ENCODE data around the gene SOD3. TPM values are rescaled to one million over a fixed set of nuclear protein-coding genes. Genes with fewer than 3 reads are reported as not detected.

The SOD3 gene
- total RNA-seq, 1 experiment from 2014 or later = 4.1 TPM

- POLR2A ChIA-PET = interaction anchor here (0.8 kb wide), 1 partner anchor 106 kb away, joined by 3 read pairs; no protein-coding TSS in a partner anchor
- Mint-ChIP-seq H3K4me3 (peak overlapping the region; percentile 71), H3K27ac (no peak overlapping the region), H3K9me3 (no peaks in the 10 kb centered on the region), H3K27me3 (ENCODE audit: low read depth) (peaks cover 64% of the 10 kb centered on the region), H3K36me3 (no peaks in the 10 kb centered on the region), H3K4me1 (peaks cover 25% of the 10 kb centered on the region)
- CTCF ChIA-PET = interaction anchor here (1.3 to 2.2 kb wide), 5 partner anchors 9 to 329 kb away, joined by 3 to 7 read pairs (median 4); no protein-coding TSS in a partner anchor
- TF ChIP-seq TEAD4 (CRISPR knock-in tag; IDR thresholded peaks at IDR 0.05) (no peak), CBFB (CRISPR knock-in tag; IDR thresholded peaks at IDR 0.05; ENCODE audit: low read depth) (no peak), ZNF138 (CRISPR knock-in tag; conservative IDR thresholded peaks at IDR 0.05) (no peak), ZNF121 (CRISPR knock-in tag; IDR thresholded peaks at IDR 0.05) (no peak), MYBL2 (CRISPR knock-in tag; IDR thresholded peaks at IDR 0.05) (no peak), SOX15 (CRISPR knock-in tag; IDR thresholded peaks at IDR 0.05) (no peak), ZMAT4 (CRISPR knock-in tag; IDR thresholded peaks at IDR 0.05) (no peak), NFE2L1 (CRISPR knock-in tag; IDR thresholded peaks at IDR 0.05) (no peak), ZNF671 (CRISPR knock-in tag; IDR thresholded peaks at IDR 0.05) (no peak), SP1 (CRISPR knock-in tag; conservative IDR thresholded peaks at IDR 0.05) (no peak), ERG (CRISPR knock-in tag; IDR thresholded peaks at IDR 0.05) (no peak), FOXP1 (CRISPR knock-in tag; IDR thresholded peaks at IDR 0.05; ENCODE audit: borderline replicate concordance) (no peak), NR2C2 (CRISPR knock-in tag; IDR thresholded peaks at IDR 0.05) (no peak)
- TF ChIP-seq, protein P1, sequence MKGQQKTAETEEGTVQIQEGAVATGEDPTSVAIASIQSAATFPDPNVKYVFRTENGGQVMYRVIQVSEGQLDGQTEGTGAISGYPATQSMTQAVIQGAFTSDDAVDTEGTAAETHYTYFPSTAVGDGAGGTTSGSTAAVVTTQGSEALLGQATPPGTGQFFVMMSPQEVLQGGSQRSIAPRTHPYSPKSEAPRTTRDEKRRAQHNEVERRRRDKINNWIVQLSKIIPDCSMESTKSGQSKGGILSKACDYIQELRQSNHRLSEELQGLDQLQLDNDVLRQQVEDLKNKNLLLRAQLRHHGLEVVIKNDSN (CRISPR knock-in tag; IDR thresholded peaks at IDR 0.05) = no peak
- peak; percentile 15 for ATAC-seq
- DNase-seq (ENCODE audit: low spot score) = peak; percentile 27
These were observed 5.0 kb downstream of the SOD3 start for GRCh38 chr4:24800325-24800895.

DNA sequence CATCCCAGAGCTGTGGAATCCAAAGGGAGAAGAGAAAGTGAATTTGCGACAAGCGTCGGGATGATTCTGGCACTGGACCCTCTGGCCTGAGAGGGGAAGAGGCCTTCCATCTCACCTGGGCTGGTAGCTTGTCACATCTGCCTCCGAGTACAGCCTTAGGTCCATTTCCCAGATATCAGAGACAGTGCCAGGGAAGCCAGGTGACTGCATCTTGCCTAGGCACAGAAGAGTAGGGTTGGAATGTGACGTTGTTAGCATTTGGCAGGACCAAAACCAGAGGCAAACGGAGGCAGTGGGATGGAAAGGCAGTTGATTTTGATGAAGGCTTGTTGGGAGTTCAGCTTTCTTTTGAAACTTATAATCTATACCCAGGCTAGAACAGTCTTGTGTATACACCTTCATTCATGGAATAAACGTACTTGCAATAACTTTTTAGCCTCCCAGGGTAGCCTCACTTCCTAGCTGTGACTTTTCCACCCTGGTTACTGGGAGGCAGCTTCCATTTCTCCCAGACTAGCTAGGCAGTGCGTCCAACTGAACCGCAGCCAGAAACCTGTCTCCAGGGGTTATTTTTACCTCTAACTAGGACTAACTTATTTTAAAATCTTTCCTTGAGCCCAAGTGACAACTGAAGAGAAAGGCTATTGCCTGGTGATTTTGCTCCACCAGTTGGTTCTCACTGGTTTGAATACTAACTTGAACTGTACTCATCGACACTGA is 5.9 kb downstream of the SOD3 start:
- no peaks in the 10 kb centered on the region for H3K36me3 Mint-ChIP-seq
- TF ChIP-seq MLX (CRISPR knock-in tag; IDR thresholded peaks at IDR 0.05) = no peak
- CTCF ChIA-PET = interaction anchor here (1.3 to 2.2 kb wide), 5 partner anchors 8 to 330 kb away, joined by 3 to 7 read pairs (median 4); no protein-coding TSS in a partner anchor
- H3K9me3 Mint-ChIP-seq = no peaks in the 10 kb centered on the region
- peaks cover 27% of the 10 kb centered on the region for H3K4me1 Mint-ChIP-seq
- DNase-seq (ENCODE audit: low spot score) = no peak
- POLR2A ChIA-PET = no interaction called here
- H3K27ac Mint-ChIP-seq = no peak overlapping the region
- H3K4me3 Mint-ChIP-seq = peak overlapping the region; percentile 71
- peaks cover 57% of the 10 kb centered on the region for H3K27me3 Mint-ChIP-seq (ENCODE audit: low read depth)
- ATAC-seq = no peak

DNA sequence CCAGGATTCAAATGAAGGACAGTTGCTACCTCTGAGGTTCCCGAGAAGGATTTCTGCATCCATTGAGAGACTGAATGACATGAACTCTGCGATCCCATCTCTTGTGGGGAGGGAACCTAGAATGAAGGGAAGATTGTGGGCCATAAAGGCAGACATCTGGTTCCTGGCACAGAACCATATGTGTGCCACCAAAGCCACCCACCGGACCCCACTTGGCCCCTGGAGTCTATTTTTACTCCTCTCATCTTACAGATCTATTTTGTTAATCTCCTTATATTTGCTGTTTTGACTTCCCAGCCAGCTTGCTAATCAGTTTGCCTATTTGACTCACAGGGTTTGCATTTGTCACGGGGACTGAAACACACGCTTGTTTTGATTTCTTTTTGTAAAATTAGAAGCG is 7.3 kb downstream of the SOD3 start:
- TF ChIP-seq NFE2L1 (CRISPR knock-in tag; IDR thresholded peaks at IDR 0.05) (no peak), AFF4 (CRISPR knock-in tag; IDR thresholded peaks at IDR 0.05; ENCODE audit: borderline replicate concordance) (no peak), RORB (CRISPR knock-in tag; IDR thresholded peaks at IDR 0.05) (no peak)
- TF ChIP-seq, protein P2, sequence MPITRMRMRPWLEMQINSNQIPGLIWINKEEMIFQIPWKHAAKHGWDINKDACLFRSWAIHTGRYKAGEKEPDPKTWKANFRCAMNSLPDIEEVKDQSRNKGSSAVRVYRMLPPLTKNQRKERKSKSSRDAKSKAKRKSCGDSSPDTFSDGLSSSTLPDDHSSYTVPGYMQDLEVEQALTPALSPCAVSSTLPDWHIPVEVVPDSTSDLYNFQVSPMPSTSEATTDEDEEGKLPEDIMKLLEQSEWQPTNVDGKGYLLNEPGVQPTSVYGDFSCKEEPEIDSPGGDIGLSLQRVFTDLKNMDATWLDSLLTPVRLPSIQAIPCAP (CRISPR knock-in tag; IDR thresholded peaks at IDR 0.05) = no peak
- TF ChIP-seq, protein P3, sequence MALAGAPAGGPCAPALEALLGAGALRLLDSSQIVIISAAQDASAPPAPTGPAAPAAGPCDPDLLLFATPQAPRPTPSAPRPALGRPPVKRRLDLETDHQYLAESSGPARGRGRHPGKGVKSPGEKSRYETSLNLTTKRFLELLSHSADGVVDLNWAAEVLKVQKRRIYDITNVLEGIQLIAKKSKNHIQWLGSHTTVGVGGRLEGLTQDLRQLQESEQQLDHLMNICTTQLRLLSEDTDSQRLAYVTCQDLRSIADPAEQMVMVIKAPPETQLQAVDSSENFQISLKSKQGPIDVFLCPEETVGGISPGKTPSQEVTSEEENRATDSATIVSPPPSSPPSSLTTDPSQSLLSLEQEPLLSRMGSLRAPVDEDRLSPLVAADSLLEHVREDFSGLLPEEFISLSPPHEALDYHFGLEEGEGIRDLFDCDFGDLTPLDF (CRISPR knock-in tag; IDR thresholded peaks at IDR 0.05) = no peak
- TF ChIP-seq, protein P4, sequence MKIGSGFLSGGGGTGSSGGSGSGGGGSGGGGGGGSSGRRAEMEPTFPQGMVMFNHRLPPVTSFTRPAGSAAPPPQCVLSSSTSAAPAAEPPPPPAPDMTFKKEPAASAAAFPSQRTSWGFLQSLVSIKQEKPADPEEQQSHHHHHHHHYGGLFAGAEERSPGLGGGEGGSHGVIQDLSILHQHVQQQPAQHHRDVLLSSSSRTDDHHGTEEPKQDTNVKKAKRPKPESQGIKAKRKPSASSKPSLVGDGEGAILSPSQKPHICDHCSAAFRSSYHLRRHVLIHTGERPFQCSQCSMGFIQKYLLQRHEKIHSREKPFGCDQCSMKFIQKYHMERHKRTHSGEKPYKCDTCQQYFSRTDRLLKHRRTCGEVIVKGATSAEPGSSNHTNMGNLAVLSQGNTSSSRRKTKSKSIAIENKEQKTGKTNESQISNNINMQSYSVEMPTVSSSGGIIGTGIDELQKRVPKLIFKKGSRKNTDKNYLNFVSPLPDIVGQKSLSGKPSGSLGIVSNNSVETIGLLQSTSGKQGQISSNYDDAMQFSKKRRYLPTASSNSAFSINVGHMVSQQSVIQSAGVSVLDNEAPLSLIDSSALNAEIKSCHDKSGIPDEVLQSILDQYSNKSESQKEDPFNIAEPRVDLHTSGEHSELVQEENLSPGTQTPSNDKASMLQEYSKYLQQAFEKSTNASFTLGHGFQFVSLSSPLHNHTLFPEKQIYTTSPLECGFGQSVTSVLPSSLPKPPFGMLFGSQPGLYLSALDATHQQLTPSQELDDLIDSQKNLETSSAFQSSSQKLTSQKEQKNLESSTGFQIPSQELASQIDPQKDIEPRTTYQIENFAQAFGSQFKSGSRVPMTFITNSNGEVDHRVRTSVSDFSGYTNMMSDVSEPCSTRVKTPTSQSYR (CRISPR knock-in tag; IDR thresholded peaks at IDR 0.05) = no peak
- Mint-ChIP-seq H3K9me3 (no peaks in the 10 kb centered on the region), H3K4me1 (peaks cover 27% of the 10 kb centered on the region), H3K4me3 (no peak overlapping the region), H3K27ac (no peak overlapping the region), H3K27me3 (ENCODE audit: low read depth) (peaks cover 44% of the 10 kb centered on the region), H3K36me3 (no peaks in the 10 kb centered on the region)
- ATAC-seq (no peak), DNase-seq (ENCODE audit: low spot score) (no peak)
- ChIA-PET POLR2A (no interaction called here), CTCF (no interaction called here)
